ENCODE results near the gene CTSC.

Gene CTSC

DNA sequence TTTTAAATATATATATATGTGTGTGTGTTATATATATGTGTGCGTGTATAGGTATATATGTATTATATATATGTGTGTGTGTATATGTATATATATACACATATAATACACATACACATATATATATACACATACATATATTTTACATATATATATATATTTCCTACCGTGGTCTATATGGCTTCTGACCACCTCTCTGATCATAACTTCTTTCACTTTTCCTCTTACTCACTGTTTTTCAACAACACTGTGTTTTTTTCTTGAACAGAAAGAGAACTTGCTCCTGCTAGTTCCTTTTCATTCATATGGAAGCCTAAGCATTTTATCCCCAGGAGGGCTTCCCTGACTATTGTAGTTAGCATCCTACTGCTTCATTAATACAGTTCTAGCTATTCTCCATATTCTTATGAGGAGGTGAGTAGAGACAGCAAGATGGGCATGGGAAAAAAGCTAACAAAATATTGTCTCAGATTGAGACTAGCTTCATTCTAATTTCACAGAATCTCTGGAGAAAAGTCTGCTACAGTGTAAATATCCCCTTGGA, 38.5 kb upstream of the CTSC start:
- no peak overlapping the region for H3K14ac ChIP-seq (ENCODE audit: low read length)
- no CpG with 5 or more reads among the region's 2 CpGs for WGBS, 2 donors (ENCODE audit: extremely low coverage in 2 of 2, insufficient read length in 2 of 2, insufficient replicate concordance in 1 of 2)

DNA sequence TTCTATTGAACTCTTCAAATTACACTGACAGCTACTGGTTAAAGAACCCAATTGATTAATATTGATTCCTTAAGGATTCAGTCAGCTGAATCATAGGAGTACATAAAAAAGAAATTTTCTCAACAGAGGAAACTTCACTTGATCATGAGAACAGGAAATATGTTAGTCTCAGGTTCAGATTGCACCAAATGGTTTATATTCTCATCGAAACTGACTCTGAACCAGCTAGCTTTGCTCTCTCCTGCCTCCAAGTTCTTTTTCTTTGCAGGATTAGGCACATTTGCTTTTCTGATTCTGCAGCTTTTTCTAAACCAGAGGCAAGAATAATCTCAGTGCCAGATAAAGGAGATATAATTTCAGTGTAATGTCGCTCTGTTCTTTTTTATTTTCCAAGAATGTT, 33.2 kb upstream of the CTSC start:
- Histone ChIP-seq H2BK12ac (ENCODE audit: low read length) (no peak overlapping the region), H4K8ac (ENCODE audit: low read depth, low read length) (no peak overlapping the region), H2BK15ac (ENCODE audit: low read length) (no peak overlapping the region), H3K9me3 (replicated peaks in 1 of 2; ENCODE audit: control insufficient read depth in 2 of 2, insufficient read depth in 1 of 2, low read depth in 1 of 2, low read length in 2 of 2) (no peaks in the 10 kb centered on the region), H3K36me3 (replicated peaks in 1 of 2; ENCODE audit: control insufficient read depth in 2 of 2, insufficient read depth in 2 of 2, low read length in 2 of 2) (no peaks in the 10 kb centered on the region), H2BK120ac (ENCODE audit: low read depth, low read length) (no peak overlapping the region), H3K23ac (ENCODE audit: low read depth, low read length, poor library complexity) (no peak overlapping the region), H2AK5ac (ENCODE audit: low read depth, low read length) (no peak overlapping the region), H3K18ac (ENCODE audit: low read length) (no peak overlapping the region), H3K27ac (replicated peaks; ENCODE audit: low read length) (no peak overlapping the region), H2BK5ac (ENCODE audit: low read length) (no peak overlapping the region), H3K79me1 (ENCODE audit: low read depth, low read length) (no peaks in the 10 kb centered on the region), H2AFZ (ENCODE audit: low read length) (no peak overlapping the region), H3K4me2 (ENCODE audit: insufficient read depth, low read length, poor library complexity, severe bottlenecking) (no peak overlapping the region), H3K4me3 (ENCODE audit: low read length in 2 of 2) (no peak overlapping the region), H4K91ac (ENCODE audit: low read depth, low read length, poor library complexity) (no peak overlapping the region), H3K14ac (ENCODE audit: low read length) (no peak overlapping the region), H3K4ac (ENCODE audit: low read length) (no peak overlapping the region), H3K9ac (ENCODE audit: low read depth, low read length, poor library complexity) (no peak overlapping the region), H3K4me1 (ENCODE audit: control insufficient read depth in 2 of 2, insufficient read depth in 1 of 2, low read depth in 1 of 2, low read length in 2 of 2) (no peaks in the 10 kb centered on the region), H3K27me3 (ENCODE audit: control insufficient read depth in 3 of 3, insufficient read depth in 3 of 3, low read depth in 1 of 3, low read length in 3 of 3) (no peaks in the 10 kb centered on the region)
- no peak for DNase-seq (ENCODE audit: low spot score)
- WGBS, 2 donors (ENCODE audit: extremely low coverage in 2 of 2, insufficient read length in 2 of 2, insufficient replicate concordance in 1 of 2): no CpG with 5 or more reads among the region's 2 CpGs

More for the DNA sequence above, 38.5 kb upstream of the CTSC start:
- H2BK12ac ChIP-seq (ENCODE audit: low read length): no peak overlapping the region
- H2BK5ac ChIP-seq (ENCODE audit: low read length): no peak overlapping the region
- no peaks in the 10 kb centered on the region for H3K4me1 ChIP-seq (ENCODE audit: control insufficient read depth in 2 of 2, insufficient read depth in 1 of 2, low read depth in 1 of 2, low read length in 2 of 2)
- DNase-seq (ENCODE audit: low spot score): no peak
- no peak overlapping the region for H4K91ac ChIP-seq (ENCODE audit: low read depth, low read length, poor library complexity)
- H2AK5ac ChIP-seq (ENCODE audit: low read depth, low read length): no peak overlapping the region
- no peak overlapping the region for H3K27ac ChIP-seq (replicated peaks; ENCODE audit: low read length)
- H3K9me3 ChIP-seq (replicated peaks in 1 of 2; ENCODE audit: control insufficient read depth in 2 of 2, insufficient read depth in 1 of 2, low read depth in 1 of 2, low read length in 2 of 2): no peaks in the 10 kb centered on the region
- H3K23ac ChIP-seq (ENCODE audit: low read depth, low read length, poor library complexity): no peak overlapping the region
- H4K8ac ChIP-seq (ENCODE audit: low read depth, low read length): no peak overlapping the region
- H3K4me2 ChIP-seq (ENCODE audit: insufficient read depth, low read length, poor library complexity, severe bottlenecking): no peak overlapping the region
- no peak overlapping the region for H3K18ac ChIP-seq (ENCODE audit: low read length)
- H3K4ac ChIP-seq (ENCODE audit: low read length): no peak overlapping the region
- no peak overlapping the region for H2AFZ ChIP-seq (ENCODE audit: low read length)
- H3K79me1 ChIP-seq (ENCODE audit: low read depth, low read length): no peaks in the 10 kb centered on the region
- no peaks in the 10 kb centered on the region for H3K27me3 ChIP-seq (ENCODE audit: control insufficient read depth in 3 of 3, insufficient read depth in 3 of 3, low read depth in 1 of 3, low read length in 3 of 3)
- H3K4me3 ChIP-seq (ENCODE audit: low read length in 2 of 2): no peak overlapping the region
- H3K9ac ChIP-seq (ENCODE audit: low read depth, low read length, poor library complexity): no peak overlapping the region
- no peak overlapping the region for H2BK15ac ChIP-seq (ENCODE audit: low read length)
- no peaks in the 10 kb centered on the region for H3K36me3 ChIP-seq (replicated peaks in 1 of 2; ENCODE audit: control insufficient read depth in 2 of 2, insufficient read depth in 2 of 2, low read length in 2 of 2)
- H2BK120ac ChIP-seq (ENCODE audit: low read depth, low read length): no peak overlapping the region

DNA sequence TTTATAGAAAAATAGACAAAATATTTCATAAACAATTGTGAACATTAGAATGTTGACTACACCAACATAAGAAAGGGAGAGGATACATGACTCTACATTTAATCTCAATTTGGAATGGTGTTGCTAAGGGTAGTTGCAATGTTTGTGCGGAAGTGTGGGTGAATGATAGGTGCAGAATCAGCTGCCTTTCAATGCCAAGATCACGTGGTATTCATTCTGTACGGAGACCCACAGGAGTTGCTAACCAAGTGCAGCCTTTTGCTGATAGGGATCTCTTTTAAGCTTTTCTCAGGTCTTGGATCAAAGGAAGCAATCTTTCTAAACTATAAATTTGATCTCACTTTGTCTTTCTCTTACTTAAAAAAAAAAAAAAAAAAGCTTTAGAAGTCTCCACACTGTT, 29.8 kb upstream of the CTSC start:
- no peak overlapping the region for H3K4me3 ChIP-seq (ENCODE audit: low read length in 2 of 2)
- no peaks in the 10 kb centered on the region for H3K79me1 ChIP-seq (ENCODE audit: low read depth, low read length)
- no peaks in the 10 kb centered on the region for H3K9me3 ChIP-seq (replicated peaks in 1 of 2; ENCODE audit: control insufficient read depth in 2 of 2, insufficient read depth in 1 of 2, low read depth in 1 of 2, low read length in 2 of 2)
- H4K8ac ChIP-seq (ENCODE audit: low read depth, low read length): no peak overlapping the region
- no peaks in the 10 kb centered on the region for H3K36me3 ChIP-seq (replicated peaks in 1 of 2; ENCODE audit: control insufficient read depth in 2 of 2, insufficient read depth in 2 of 2, low read length in 2 of 2)
- no peak overlapping the region for H2BK15ac ChIP-seq (ENCODE audit: low read length)
- H3K9ac ChIP-seq (ENCODE audit: low read depth, low read length, poor library complexity): no peak overlapping the region
- H3K18ac ChIP-seq (ENCODE audit: low read length): no peak overlapping the region
- no peaks in the 10 kb centered on the region for H3K27me3 ChIP-seq (ENCODE audit: control insufficient read depth in 3 of 3, insufficient read depth in 3 of 3, low read depth in 1 of 3, low read length in 3 of 3)
- H4K91ac ChIP-seq (ENCODE audit: low read depth, low read length, poor library complexity): no peak overlapping the region
- no peak overlapping the region for H3K4ac ChIP-seq (ENCODE audit: low read length)
- WGBS, 2 donors (ENCODE audit: extremely low coverage in 2 of 2, insufficient read length in 2 of 2, insufficient replicate concordance in 1 of 2): no CpG with 5 or more reads among the region's 3 CpGs
- no peak overlapping the region for H3K23ac ChIP-seq (ENCODE audit: low read depth, low read length, poor library complexity)
- H2BK5ac ChIP-seq (ENCODE audit: low read length): no peak overlapping the region
- H2BK12ac ChIP-seq (ENCODE audit: low read length): no peak overlapping the region
- no peak overlapping the region for H2AFZ ChIP-seq (ENCODE audit: low read length)
- no peak overlapping the region for H3K14ac ChIP-seq (ENCODE audit: low read length)
- no peak overlapping the region for H2AK5ac ChIP-seq (ENCODE audit: low read depth, low read length)
- no peak overlapping the region for H3K4me2 ChIP-seq (ENCODE audit: insufficient read depth, low read length, poor library complexity, severe bottlenecking)
- no peak overlapping the region for H2BK120ac ChIP-seq (ENCODE audit: low read depth, low read length)
- H3K27ac ChIP-seq (replicated peaks; ENCODE audit: low read length): no peak overlapping the region
- no peaks in the 10 kb centered on the region for H3K4me1 ChIP-seq (ENCODE audit: control insufficient read depth in 2 of 2, insufficient read depth in 1 of 2, low read depth in 1 of 2, low read length in 2 of 2)
- no peak for DNase-seq (ENCODE audit: low spot score)

- Histone ChIP-seq H4K8ac (ENCODE audit: low read depth, low read length) (no peak overlapping the region), H3K27ac (replicated peaks; ENCODE audit: low read length) (no peak overlapping the region), H3K4me2 (ENCODE audit: insufficient read depth, low read length, poor library complexity, severe bottlenecking) (no peak overlapping the region), H2BK5ac (ENCODE audit: low read length) (no peak overlapping the region), H3K79me1 (ENCODE audit: low read depth, low read length) (no peaks in the 10 kb centered on the region), H2BK120ac (ENCODE audit: low read depth, low read length) (no peak overlapping the region), H3K27me3 (ENCODE audit: control insufficient read depth in 3 of 3, insufficient read depth in 3 of 3, low read depth in 1 of 3, low read length in 3 of 3) (no peaks in the 10 kb centered on the region), H3K9ac (ENCODE audit: low read depth, low read length, poor library complexity) (no peak overlapping the region), H3K36me3 (replicated peaks in 1 of 2; ENCODE audit: control insufficient read depth in 2 of 2, insufficient read depth in 2 of 2, low read length in 2 of 2) (no peaks in the 10 kb centered on the region), H3K23ac (ENCODE audit: low read depth, low read length, poor library complexity) (no peak overlapping the region), H2BK15ac (ENCODE audit: low read length) (no peak overlapping the region), H3K9me3 (replicated peaks in 1 of 2; ENCODE audit: control insufficient read depth in 2 of 2, insufficient read depth in 1 of 2, low read depth in 1 of 2, low read length in 2 of 2) (no peaks in the 10 kb centered on the region), H3K14ac (ENCODE audit: low read length) (no peak overlapping the region), H2BK12ac (ENCODE audit: low read length) (no peak overlapping the region), H2AK5ac (ENCODE audit: low read depth, low read length) (no peak overlapping the region), H3K4me3 (ENCODE audit: low read length in 2 of 2) (no peak overlapping the region), H3K18ac (ENCODE audit: low read length) (no peak overlapping the region), H4K91ac (ENCODE audit: low read depth, low read length, poor library complexity) (no peak overlapping the region), H3K4me1 (ENCODE audit: control insufficient read depth in 2 of 2, insufficient read depth in 1 of 2, low read depth in 1 of 2, low read length in 2 of 2) (no peaks in the 10 kb centered on the region), H2AFZ (ENCODE audit: low read length) (no peak overlapping the region), H3K4ac (ENCODE audit: low read length) (no peak overlapping the region)
- no peak for DNase-seq (ENCODE audit: low spot score)
- WGBS, 2 donors (ENCODE audit: extremely low coverage in 2 of 2, insufficient read length in 2 of 2, insufficient replicate concordance in 1 of 2): no CpG with 5 or more reads among the region's 2 CpGs
Measured at GRCh38 chr11:88363648-88364065, 26.1 kb upstream of the CTSC start.

Measured in neuronal stem cell (in vitro differentiated cells).